ENCODE measurements around the gene RFTN1. TPM values are rescaled to one million over a fixed set of nuclear protein-coding genes. Genes with fewer than 3 reads are reported as not detected.

Gene RFTN1
- total and polyA plus RNA-seq, 2 donors (not counting 1 experiment from before 2014, with no cell fraction given) = 32.4 to 156 TPM

DNA sequence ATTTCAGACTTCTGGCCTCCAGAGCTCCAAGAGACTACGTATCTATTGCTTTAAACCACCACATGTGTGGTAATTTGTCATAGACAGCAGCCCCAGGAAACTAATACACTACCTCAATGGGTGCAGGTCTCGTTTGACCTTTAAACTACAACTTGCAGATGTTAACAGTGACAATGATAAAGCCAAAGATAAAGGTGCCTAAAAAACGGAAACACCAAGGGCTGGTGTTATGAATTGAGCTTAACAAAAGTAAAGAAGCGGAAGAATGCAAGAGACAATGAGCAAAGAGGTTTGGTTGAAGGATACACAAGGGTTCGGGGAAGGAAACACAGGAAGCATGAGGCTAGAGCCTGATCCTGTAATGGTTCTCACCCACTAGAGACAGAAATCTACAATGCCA, 50.8 kb downstream of the RFTN1 start:
- WGBS (ENCODE audit: insufficient coverage) = 35% methylated on average over 2 of the region's 5 CpGs
- Mint-ChIP-seq H3K4me3 (no peak overlapping the region), H3K9me3 (ENCODE audit: insufficient read depth) (no peaks in the 10 kb centered on the region), H3K27ac (no peak overlapping the region), H3K4me1 (peaks cover 47% of the 10 kb centered on the region), H3K27me3 (no peaks in the 10 kb centered on the region)
- Histone ChIP-seq H3K27ac (ENCODE audit: low read length in 2 of 2) (peak overlapping the region in 1 of 2 donors; percentile 50), H3K4me3 (ENCODE audit: control extremely low read depth in 1 of 5, extremely low read depth in 1 of 5, insufficient read depth in 1 of 5, low read depth in 2 of 5, low read length in 4 of 5) (no peak overlapping the region), H3K36me3 (replicated peaks in 1 of 2; ENCODE audit: control extremely low read depth in 1 of 2, control insufficient read depth in 1 of 2, extremely low read depth in 1 of 2, insufficient read depth in 2 of 2, low read length in 1 of 2) (peaks cover 0 to 7% of the 10 kb centered on the region in 2 experiments), H3K79me2 (ENCODE audit: control insufficient read depth, insufficient read depth, low read length) (peaks cover 93% of the 10 kb centered on the region), H3K27me3 (replicated peaks in 1 of 4; ENCODE audit: control extremely low read depth in 1 of 4, control insufficient read depth in 3 of 4, insufficient read depth in 4 of 4, low read length in 3 of 4) (no peaks in the 10 kb centered on the region), H3K9ac (ENCODE audit: low read length) (no peak overlapping the region), H3K4me2 (replicated peaks; ENCODE audit: low read depth, low read length, poor library complexity, severe bottlenecking) (peak overlapping the region; percentile 14), H2AFZ (ENCODE audit: insufficient read depth, low read depth, low read length, poor library complexity, severe bottlenecking) (peak overlapping the region; percentile 1), H3K9me3 (ENCODE audit: control extremely low read depth in 1 of 3, control insufficient read depth in 2 of 3, insufficient read depth in 1 of 3, low read length in 2 of 3) (no peaks in the 10 kb centered on the region), H3K4me1 (ENCODE audit: control insufficient read depth in 2 of 2, insufficient read depth in 2 of 2, low read length in 2 of 2) (peaks cover 15 to 23% of the 10 kb centered on the region in 2 donors), H4K20me1 (ENCODE audit: control insufficient read depth, insufficient read depth, low read length, poor library complexity, severe bottlenecking) (peaks cover 21% of the 10 kb centered on the region)
- ATAC-seq (ENCODE audit: low read depth) (no peak), DNase-seq (no peak)
- TF ChIP-seq EZH2 (IDR thresholded peaks at IDR 0.05; ENCODE audit: borderline replicate concordance, insufficient read depth, low read depth, low read length, poor library complexity, severe bottlenecking) (no peak), CTCF (IDR thresholded peaks at IDR 0.05) (no peak)
- POLR2A ChIA-PET = no interaction called here
- intact Hi-C loops (cut with micrococcal nuclease) = no loop called here
- CTCF ChIA-PET = interaction anchor here (1.4 kb wide), 1 partner anchor 49 kb away, joined by 3 read pairs; no protein-coding TSS in a partner anchor

GRCh38 chr3:16461463-16462245, 51.8 kb downstream of the RFTN1 start:
- no peak for ATAC-seq (ENCODE audit: low read depth)
- no peaks in the 10 kb centered on the region for H3K9me3 Mint-ChIP-seq (ENCODE audit: insufficient read depth)
- H3K9ac ChIP-seq (ENCODE audit: low read length) = no peak overlapping the region
- no peak for DNase-seq
- peak overlapping the region in 1 of 2 donors; percentile 23 for H3K27ac ChIP-seq (ENCODE audit: low read length in 2 of 2)
- no peak overlapping the region for H3K4me3 Mint-ChIP-seq
- POLR2A ChIA-PET = no interaction called here
- H4K20me1 ChIP-seq (ENCODE audit: control insufficient read depth, insufficient read depth, low read length, poor library complexity, severe bottlenecking) = peaks cover 21% of the 10 kb centered on the region
- peaks cover 36% of the 10 kb centered on the region for H3K4me1 Mint-ChIP-seq
- CTCF ChIA-PET = interaction anchor here (1.0 to 1.4 kb wide), 2 partner anchors 23 to 50 kb away, joined by 3 to 4 read pairs; no protein-coding TSS in a partner anchor
- no peak overlapping the region for H3K4me3 ChIP-seq (ENCODE audit: control extremely low read depth in 1 of 5, extremely low read depth in 1 of 5, insufficient read depth in 1 of 5, low read depth in 2 of 5, low read length in 4 of 5)
- no peak overlapping the region for H3K27ac Mint-ChIP-seq
- no peaks in the 10 kb centered on the region for H3K27me3 ChIP-seq (replicated peaks in 1 of 4; ENCODE audit: control extremely low read depth in 1 of 4, control insufficient read depth in 3 of 4, insufficient read depth in 4 of 4, low read length in 3 of 4)
- 100% methylated on average over 1 of the region's 3 CpGs for WGBS (ENCODE audit: insufficient coverage)
- TF ChIP-seq CTCF (IDR thresholded peaks at IDR 0.05) (no peak), EZH2 (IDR thresholded peaks at IDR 0.05; ENCODE audit: borderline replicate concordance, insufficient read depth, low read depth, low read length, poor library complexity, severe bottlenecking) (no peak)
- H2AFZ ChIP-seq (ENCODE audit: insufficient read depth, low read depth, low read length, poor library complexity, severe bottlenecking) = no peak overlapping the region
- intact Hi-C loops (cut with micrococcal nuclease) = no loop called here
- no peak overlapping the region for H3K4me2 ChIP-seq (replicated peaks; ENCODE audit: low read depth, low read length, poor library complexity, severe bottlenecking)
- no peaks in the 10 kb centered on the region for H3K9me3 ChIP-seq (ENCODE audit: control extremely low read depth in 1 of 3, control insufficient read depth in 2 of 3, insufficient read depth in 1 of 3, low read length in 2 of 3)
- H3K36me3 ChIP-seq (replicated peaks in 1 of 2; ENCODE audit: control extremely low read depth in 1 of 2, control insufficient read depth in 1 of 2, extremely low read depth in 1 of 2, insufficient read depth in 2 of 2, low read length in 1 of 2) = peaks cover 0 to 7% of the 10 kb centered on the region in 2 experiments
- H3K27me3 Mint-ChIP-seq = no peaks in the 10 kb centered on the region
- peaks cover 8 to 15% of the 10 kb centered on the region in 2 donors for H3K4me1 ChIP-seq (ENCODE audit: control insufficient read depth in 2 of 2, insufficient read depth in 2 of 2, low read length in 2 of 2)
- peaks cover 93% of the 10 kb centered on the region for H3K79me2 ChIP-seq (ENCODE audit: control insufficient read depth, insufficient read depth, low read length)
